ENCODE data around the gene NOP10. TPM values are rescaled to one million over a fixed set of nuclear protein-coding genes. Genes with fewer than 3 reads are reported as not detected.

Gene NOP10
- total and polyA plus RNA-seq, 2 of the 8 experiments (the other 6 are each of a cell fraction or from before 2014, with no cell fraction given): 285 to 981 TPM

DNA sequence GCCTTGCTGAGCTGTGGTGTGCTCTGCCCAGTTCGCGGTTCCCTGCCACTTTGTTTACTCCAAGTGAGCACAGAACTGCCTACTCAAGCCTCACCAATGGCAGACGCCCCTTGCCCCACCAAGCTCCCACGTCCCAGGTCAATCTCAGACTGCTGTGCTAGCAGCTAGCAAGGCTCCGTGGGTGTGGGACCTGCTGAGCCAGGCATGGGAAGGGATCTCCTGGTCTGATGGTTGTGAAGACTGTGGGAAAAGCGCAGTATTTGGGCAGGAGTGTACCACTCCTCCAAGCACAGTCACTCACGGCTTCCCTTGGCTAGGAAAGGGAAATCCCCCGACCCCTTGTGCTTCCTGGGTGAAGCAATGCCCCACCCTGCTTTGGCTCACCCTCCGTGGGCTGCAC, 50.3 kb downstream of the NOP10 start (continued):
- TF ChIP-seq RFX5 (IDR thresholded peaks at IDR 0.05; ENCODE audit: borderline replicate concordance, low read depth, low read length) (no peak), RAD21 (IDR thresholded peaks at IDR 0.05 in 1 of 2, conservative IDR thresholded peaks at IDR 0.05 in 1 of 2; ENCODE audit: low read depth in 2 of 2, low read length in 2 of 2) (no peak)

MicroRNAs encoded within 50 kb of the gene (microRNA counts, 767-probe panel; counts per million panel counts)
- microRNA hsa-miR-1233: 879 counts per million, percentile 95 among the panel's probes with 10 or more counts

Small RNA genes within 50 kb of the gene (microRNA-seq; reads per million reads assigned to microRNA genes)
- 0 reads per million in 2 experiments for gene MIR1233-1 (ENCODE audit: borderline microRNAs expressed in 2 of 2, borderline number of aligned reads in 2 of 2, borderline replicate concordance in 1 of 2)

Small RNA genes within 50 kb of the gene (small RNA-seq; reads per million reads assigned to genes)
- gene MIR1233-1 (ENCODE audit: insufficient read depth) (not detected), gene RF00019 (ENCODE audit: insufficient read depth) (not detected)

Other genes with a start within 250 kb of the NOP10 start
- gene EMC7, start 241.3 kb downstream of the NOP10 start, total RNA-seq (2021; fragmentation: NEBNext Ultra II Directional; extraction: Animal tissue kit (Norgen Biotek cat#: 25700)): 39.0 TPM in 2 replicates
- 15.5 and 29.0 TPM in 2 replicates for gene EMC7, start 241.3 kb downstream of the NOP10 start, polyA plus RNA-seq (2011; rRNA removed)
- gene PGBD4, start 241.1 kb downstream of the NOP10 start, total RNA-seq (2021; fragmentation: NEBNext Ultra II Directional; extraction: Animal tissue kit (Norgen Biotek cat#: 25700)): 0.76 and 0.99 TPM in 2 replicates
- 0.44 and 0.68 TPM in 2 replicates for gene PGBD4, start 241.1 kb downstream of the NOP10 start, polyA plus RNA-seq (2011; rRNA removed)
- gene KATNBL1, start 133.0 kb downstream of the NOP10 start, total RNA-seq (2021; fragmentation: NEBNext Ultra II Directional; extraction: Animal tissue kit (Norgen Biotek cat#: 25700)): 50.3 and 51.4 TPM in 2 replicates
- 9.4 and 14.2 TPM in 2 replicates for gene KATNBL1, start 133.0 kb downstream of the NOP10 start, polyA plus RNA-seq (2011; rRNA removed)
- 87.5 and 93.3 TPM in 2 replicates for gene EMC4, start 118.1 kb downstream of the NOP10 start, total RNA-seq (2021; fragmentation: NEBNext Ultra II Directional; extraction: Animal tissue kit (Norgen Biotek cat#: 25700))
- 70.3 and 89.9 TPM in 2 replicates for gene EMC4, start 118.1 kb downstream of the NOP10 start, polyA plus RNA-seq (2011; rRNA removed)
- 11.1 and 11.3 TPM in 2 replicates for gene SLC12A6, start 5.4 kb downstream of the NOP10 start, total RNA-seq (2021; fragmentation: NEBNext Ultra II Directional; extraction: Animal tissue kit (Norgen Biotek cat#: 25700))
- gene SLC12A6, start 5.4 kb downstream of the NOP10 start, polyA plus RNA-seq (2011; rRNA removed): 8.3 and 9.2 TPM in 2 replicates
- gene NUTM1, start 179 bp upstream of the NOP10 start, total RNA-seq (2021; fragmentation: NEBNext Ultra II Directional; extraction: Animal tissue kit (Norgen Biotek cat#: 25700)): 0.60 and 0.61 TPM in 2 replicates
- gene NUTM1, start 179 bp upstream of the NOP10 start, polyA plus RNA-seq (2011; rRNA removed): 0.39 and 0.50 TPM in 2 replicates
- 69.3 and 72.4 TPM in 2 replicates for gene LPCAT4, start 24.1 kb upstream of the NOP10 start, total RNA-seq (2021; fragmentation: NEBNext Ultra II Directional; extraction: Animal tissue kit (Norgen Biotek cat#: 25700))
- gene LPCAT4, start 24.1 kb upstream of the NOP10 start, polyA plus RNA-seq (2011; rRNA removed): 109 and 152 TPM in 2 replicates
- 19.8 and 20.0 TPM in 2 replicates for gene GOLGA8A, start 94.7 kb upstream of the NOP10 start, total RNA-seq (2021; fragmentation: NEBNext Ultra II Directional; extraction: Animal tissue kit (Norgen Biotek cat#: 25700))
- 5.4 and 5.5 TPM in 2 replicates for gene GOLGA8A, start 94.7 kb upstream of the NOP10 start, polyA plus RNA-seq (2011; rRNA removed)
- 23.3 and 30.0 TPM in 2 replicates for gene GOLGA8B, start 240.5 kb upstream of the NOP10 start, total RNA-seq (2021; fragmentation: NEBNext Ultra II Directional; extraction: Animal tissue kit (Norgen Biotek cat#: 25700))
- gene GOLGA8B, start 240.5 kb upstream of the NOP10 start, polyA plus RNA-seq (2011; rRNA removed): 14.0 and 14.1 TPM in 2 replicates

Measured in H1 (cell line).